ENCODE results near the gene JAKMIP1. TPM values are rescaled to one million over a fixed set of nuclear protein-coding genes. Genes with fewer than 3 reads are reported as not detected.

The JAKMIP1 gene
- total and polyA plus RNA-seq, 2 of the 13 experiments (the other 11 are each of a cell fraction or from before 2014, with no cell fraction given): not detected

DNA sequence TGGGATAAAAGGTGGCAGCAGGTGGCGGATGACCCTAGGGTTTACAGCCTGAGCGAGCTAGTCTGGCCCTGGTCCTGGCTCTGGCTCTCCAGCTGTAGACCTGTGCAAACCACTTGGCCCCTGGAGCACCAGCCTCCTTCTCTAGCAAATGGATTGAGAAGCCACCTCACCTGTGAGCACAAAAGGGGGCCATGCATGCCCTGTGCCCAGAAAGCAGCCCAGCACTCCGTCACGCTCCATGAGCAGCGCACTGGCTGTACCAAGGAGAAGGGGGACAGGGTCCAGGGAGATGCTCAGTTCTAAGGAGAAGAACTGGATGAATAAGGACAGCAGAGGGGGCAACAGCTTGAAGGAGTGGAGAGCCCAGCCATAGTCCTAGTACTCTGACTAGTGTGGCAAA, 135.2 kb downstream of the JAKMIP1 start (continued):
- TF ChIP-seq, protein P1, sequence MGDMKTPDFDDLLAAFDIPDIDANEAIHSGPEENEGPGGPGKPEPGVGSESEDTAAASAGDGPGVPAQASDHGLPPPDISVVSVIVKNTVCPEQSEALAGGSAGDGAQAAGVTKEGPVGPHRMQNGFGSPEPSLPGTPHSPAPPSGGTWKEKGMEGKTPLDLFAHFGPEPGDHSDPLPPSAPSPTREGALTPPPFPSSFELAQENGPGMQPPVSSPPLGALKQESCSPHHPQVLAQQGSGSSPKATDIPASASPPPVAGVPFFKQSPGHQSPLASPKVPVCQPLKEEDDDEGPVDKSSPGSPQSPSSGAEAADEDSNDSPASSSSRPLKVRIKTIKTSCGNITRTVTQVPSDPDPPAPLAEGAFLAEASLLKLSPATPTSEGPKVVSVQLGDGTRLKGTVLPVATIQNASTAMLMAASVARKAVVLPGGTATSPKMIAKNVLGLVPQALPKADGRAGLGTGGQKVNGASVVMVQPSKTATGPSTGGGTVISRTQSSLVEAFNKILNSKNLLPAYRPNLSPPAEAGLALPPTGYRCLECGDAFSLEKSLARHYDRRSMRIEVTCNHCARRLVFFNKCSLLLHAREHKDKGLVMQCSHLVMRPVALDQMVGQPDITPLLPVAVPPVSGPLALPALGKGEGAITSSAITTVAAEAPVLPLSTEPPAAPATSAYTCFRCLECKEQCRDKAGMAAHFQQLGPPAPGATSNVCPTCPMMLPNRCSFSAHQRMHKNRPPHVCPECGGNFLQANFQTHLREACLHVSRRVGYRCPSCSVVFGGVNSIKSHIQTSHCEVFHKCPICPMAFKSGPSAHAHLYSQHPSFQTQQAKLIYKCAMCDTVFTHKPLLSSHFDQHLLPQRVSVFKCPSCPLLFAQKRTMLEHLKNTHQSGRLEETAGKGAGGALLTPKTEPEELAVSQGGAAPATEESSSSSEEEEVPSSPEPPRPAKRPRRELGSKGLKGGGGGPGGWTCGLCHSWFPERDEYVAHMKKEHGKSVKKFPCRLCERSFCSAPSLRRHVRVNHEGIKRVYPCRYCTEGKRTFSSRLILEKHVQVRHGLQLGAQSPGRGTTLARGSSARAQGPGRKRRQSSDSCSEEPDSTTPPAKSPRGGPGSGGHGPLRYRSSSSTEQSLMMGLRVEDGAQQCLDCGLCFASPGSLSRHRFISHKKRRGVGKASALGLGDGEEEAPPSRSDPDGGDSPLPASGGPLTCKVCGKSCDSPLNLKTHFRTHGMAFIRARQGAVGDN (CRISPR knock-in tag; IDR thresholded peaks at IDR 0.05): no peak
- TF ChIP-seq NR2C2 (CRISPR knock-in tag; IDR thresholded peaks at IDR 0.05; ENCODE audit: borderline replicate concordance) (no peak), SKI (IDR thresholded peaks at IDR 0.05; ENCODE audit: partially characterized antibody) (no peak), POGZ (CRISPR knock-in tag; IDR thresholded peaks at IDR 0.05) (no peak), ARID2 (CRISPR knock-in tag; IDR thresholded peaks at IDR 0.05; ENCODE audit: borderline replicate concordance) (no peak), RORA (CRISPR knock-in tag; IDR thresholded peaks at IDR 0.05) (no peak), SMAD9 (CRISPR knock-in tag; IDR thresholded peaks at IDR 0.05) (no peak), ZNF260 (CRISPR knock-in tag; IDR thresholded peaks at IDR 0.05; ENCODE audit: borderline replicate concordance, low read depth) (no peak)
- TF ChIP-seq, protein P2, sequence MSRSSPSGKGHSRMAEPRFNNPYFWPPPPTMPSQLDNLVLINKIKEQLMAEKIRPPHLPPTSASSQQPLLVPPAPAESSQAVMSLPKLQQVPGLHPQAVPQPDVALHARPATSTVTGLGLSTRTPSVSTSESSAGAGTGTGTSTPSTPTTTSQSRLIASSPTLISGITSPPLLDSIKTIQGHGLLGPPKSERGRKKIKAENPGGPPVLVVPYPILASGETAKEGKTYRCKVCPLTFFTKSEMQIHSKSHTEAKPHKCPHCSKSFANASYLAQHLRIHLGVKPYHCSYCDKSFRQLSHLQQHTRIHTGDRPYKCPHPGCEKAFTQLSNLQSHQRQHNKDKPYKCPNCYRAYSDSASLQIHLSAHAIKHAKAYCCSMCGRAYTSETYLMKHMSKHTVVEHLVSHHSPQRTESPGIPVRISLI (CRISPR knock-in tag; IDR thresholded peaks at IDR 0.05; ENCODE audit: borderline replicate concordance): no peak
- TF ChIP-seq, protein P3, sequence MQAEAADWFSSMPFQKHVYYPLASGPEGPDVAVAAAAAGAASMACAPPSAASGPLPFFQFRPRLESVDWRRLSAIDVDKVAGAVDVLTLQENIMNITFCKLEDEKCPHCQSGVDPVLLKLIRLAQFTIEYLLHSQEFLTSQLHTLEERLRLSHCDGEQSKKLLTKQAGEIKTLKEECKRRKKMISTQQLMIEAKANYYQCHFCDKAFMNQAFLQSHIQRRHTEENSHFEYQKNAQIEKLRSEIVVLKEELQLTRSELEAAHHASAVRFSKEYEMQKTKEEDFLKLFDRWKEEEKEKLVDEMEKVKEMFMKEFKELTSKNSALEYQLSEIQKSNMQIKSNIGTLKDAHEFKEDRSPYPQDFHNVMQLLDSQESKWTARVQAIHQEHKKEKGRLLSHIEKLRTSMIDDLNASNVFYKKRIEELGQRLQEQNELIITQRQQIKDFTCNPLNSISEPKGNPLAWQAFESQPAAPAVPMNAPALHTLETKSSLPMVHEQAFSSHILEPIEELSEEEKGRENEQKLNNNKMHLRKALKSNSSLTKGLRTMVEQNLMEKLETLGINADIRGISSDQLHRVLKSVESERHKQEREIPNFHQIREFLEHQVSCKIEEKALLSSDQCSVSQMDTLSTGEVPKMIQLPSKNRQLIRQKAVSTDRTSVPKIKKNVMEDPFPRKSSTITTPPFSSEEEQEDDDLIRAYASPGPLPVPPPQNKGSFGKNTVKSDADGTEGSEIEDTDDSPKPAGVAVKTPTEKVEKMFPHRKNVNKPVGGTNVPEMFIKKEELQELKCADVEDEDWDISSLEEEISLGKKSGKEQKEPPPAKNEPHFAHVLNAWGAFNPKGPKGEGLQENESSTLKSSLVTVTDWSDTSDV (CRISPR knock-in tag; IDR thresholded peaks at IDR 0.05): no peak
- TF ChIP-seq, protein P4, sequence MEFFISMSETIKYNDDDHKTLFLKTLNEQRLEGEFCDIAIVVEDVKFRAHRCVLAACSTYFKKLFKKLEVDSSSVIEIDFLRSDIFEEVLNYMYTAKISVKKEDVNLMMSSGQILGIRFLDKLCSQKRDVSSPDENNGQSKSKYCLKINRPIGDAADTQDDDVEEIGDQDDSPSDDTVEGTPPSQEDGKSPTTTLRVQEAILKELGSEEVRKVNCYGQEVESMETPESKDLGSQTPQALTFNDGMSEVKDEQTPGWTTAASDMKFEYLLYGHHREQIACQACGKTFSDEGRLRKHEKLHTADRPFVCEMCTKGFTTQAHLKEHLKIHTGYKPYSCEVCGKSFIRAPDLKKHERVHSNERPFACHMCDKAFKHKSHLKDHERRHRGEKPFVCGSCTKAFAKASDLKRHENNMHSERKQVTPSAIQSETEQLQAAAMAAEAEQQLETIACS (CRISPR knock-in tag; IDR thresholded peaks at IDR 0.05): no peak
- TF ChIP-seq, protein P5, sequence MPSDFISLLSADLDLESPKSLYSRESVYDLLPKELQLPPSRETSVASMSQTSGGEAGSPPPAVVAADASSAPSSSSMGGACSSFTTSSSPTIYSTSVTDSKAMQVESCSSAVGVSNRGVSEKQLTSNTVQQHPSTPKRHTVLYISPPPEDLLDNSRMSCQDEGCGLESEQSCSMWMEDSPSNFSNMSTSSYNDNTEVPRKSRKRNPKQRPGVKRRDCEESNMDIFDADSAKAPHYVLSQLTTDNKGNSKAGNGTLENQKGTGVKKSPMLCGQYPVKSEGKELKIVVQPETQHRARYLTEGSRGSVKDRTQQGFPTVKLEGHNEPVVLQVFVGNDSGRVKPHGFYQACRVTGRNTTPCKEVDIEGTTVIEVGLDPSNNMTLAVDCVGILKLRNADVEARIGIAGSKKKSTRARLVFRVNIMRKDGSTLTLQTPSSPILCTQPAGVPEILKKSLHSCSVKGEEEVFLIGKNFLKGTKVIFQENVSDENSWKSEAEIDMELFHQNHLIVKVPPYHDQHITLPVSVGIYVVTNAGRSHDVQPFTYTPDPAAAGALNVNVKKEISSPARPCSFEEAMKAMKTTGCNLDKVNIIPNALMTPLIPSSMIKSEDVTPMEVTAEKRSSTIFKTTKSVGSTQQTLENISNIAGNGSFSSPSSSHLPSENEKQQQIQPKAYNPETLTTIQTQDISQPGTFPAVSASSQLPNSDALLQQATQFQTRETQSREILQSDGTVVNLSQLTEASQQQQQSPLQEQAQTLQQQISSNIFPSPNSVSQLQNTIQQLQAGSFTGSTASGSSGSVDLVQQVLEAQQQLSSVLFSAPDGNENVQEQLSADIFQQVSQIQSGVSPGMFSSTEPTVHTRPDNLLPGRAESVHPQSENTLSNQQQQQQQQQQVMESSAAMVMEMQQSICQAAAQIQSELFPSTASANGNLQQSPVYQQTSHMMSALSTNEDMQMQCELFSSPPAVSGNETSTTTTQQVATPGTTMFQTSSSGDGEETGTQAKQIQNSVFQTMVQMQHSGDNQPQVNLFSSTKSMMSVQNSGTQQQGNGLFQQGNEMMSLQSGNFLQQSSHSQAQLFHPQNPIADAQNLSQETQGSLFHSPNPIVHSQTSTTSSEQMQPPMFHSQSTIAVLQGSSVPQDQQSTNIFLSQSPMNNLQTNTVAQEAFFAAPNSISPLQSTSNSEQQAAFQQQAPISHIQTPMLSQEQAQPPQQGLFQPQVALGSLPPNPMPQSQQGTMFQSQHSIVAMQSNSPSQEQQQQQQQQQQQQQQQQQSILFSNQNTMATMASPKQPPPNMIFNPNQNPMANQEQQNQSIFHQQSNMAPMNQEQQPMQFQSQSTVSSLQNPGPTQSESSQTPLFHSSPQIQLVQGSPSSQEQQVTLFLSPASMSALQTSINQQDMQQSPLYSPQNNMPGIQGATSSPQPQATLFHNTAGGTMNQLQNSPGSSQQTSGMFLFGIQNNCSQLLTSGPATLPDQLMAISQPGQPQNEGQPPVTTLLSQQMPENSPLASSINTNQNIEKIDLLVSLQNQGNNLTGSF (CRISPR knock-in tag; IDR thresholded peaks at IDR 0.05): no peak
